Hematopoietic multipotent progenitor cell treated with erythropoietin and hydrocortisone succinate and interleukin-3 and kit ligand, for 17 days (in vitro differentiated cells): ENCODE measurements around the gene CENPC.
"Not testable (repeated sequence)": the region's sequence is repeated elsewhere in the genome, so short reads cannot be mapped to it uniquely, and the experiment has no call there.

Source experiments
- DNase-seq: peaks from one replicate; pipeline ENCODE4 v3.0.0-alpha.2; 2015; ENCODE audit warnings: low spot score

CENPC gene

DNA sequence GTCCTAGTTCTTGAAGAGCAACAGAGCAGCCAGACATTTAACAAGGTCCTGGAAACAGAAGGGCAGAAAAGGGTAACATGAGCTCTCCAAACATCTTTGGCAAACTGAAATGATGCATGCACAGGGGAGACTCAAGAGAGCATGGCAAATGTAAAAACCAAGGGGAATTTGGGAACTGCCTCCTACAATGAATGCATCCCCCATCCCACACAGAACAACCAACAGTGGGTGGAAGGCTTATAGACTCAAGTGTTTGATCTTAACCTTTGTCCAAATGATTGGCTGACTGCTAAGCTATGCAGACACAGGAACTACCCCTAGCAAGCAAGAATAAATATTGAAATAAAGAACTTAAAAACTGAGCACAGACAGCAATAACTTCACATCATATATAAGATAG, 74.4 kb downstream of the CENPC start:
- DNase-seq = no peak

GRCh38 chr4:67468830-67469229, 76.5 kb downstream of the CENPC start:
- no peak for DNase-seq

DNA sequence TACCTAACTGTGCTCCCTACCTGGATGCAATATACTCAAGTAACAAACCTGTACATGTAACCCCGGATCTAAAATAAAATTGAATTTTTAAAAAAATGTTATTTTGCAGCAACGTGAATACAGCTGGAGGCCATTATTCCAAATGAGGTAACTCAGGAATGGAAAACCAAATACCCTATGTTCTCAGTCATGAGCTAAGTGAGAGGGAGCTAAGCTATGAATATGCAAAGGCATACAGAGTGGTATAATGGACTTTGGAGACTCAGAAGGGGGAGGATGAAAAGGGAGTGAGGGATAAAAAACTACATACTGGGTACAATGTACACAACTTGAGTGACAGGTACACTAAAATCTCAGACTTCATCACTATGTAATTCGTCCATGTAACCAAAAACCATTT, 78.6 kb downstream of the CENPC start:
- DNase-seq = no peak

DNA sequence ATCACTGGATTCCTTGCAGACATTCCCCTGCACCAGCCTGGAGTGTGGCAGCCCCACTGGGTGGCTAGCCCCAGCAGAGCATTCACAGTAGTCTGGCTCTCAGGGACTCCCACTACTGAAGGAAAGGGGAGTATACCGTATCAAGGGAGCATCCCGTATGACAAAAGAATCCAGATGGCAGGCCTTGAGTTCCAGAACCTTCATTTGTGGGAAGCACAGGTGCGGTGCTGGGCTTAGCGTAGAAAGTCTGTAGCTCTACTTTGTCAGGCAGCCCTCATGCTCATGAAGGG, 79.6 kb downstream of the CENPC start:
- DNase-seq = no peak

- no peak for DNase-seq
These were observed 80.1 kb downstream of the CENPC start for GRCh38 chr4:67465032-67465762.

- DNase-seq = no peak
These were observed 84.7 kb downstream of the CENPC start for GRCh38 chr4:67460574-67460973.

- no peak for DNase-seq
These were observed 86.1 kb downstream of the CENPC start for GRCh38 chr4:67459164-67459563.

- no peak for DNase-seq
These were observed 88.6 kb downstream of the CENPC start for GRCh38 chr4:67456577-67457196.

DNA sequence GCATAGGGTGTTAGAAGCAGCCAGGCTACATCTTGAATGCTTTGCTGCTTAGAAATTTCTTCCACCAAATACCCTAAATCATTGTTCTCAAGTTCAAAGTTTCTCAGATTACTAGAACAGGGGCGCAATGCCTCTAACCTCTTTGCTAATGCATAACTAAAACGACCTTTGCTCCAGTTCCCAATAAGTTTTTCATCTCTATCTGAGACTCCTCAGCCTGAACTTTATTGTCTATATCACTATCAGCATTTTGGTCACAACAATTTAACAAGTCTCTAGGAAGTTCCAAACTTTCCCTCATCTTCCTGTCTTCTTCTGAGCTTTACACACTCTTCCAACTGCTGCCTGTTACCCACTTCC, 92.5 kb downstream of the CENPC start:
- DNase-seq = not testable (repeated sequence)

- no peak for DNase-seq
These were observed 93.0 kb downstream of the CENPC start for GRCh38 chr4:67452100-67452845.

DNA sequence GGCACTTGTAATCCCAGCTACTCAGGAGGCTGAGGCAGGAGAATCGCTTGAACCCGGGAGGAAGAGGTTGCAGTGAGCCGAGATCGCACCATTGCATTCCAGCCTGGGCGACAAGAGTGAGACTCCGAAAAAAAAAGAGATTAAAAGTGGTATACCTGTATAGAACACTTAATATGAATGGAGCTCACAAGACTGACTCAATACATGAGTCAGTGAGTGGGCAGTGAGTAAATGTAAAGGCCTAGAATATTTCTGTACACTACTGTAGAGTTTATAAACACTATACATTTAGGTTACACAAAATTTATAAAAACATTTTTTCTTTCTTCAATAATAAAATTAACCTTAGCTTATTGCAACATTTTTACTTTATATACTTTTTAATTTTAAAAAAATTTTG, 93.8 kb downstream of the CENPC start:
- DNase-seq = no peak

- DNase-seq = no peak
These were observed 96.7 kb downstream of the CENPC start for GRCh38 chr4:67448621-67449020.

- no peak for DNase-seq
These were observed 97.4 kb downstream of the CENPC start for GRCh38 chr4:67447873-67448272.

- DNase-seq = no peak
These were observed 98.5 kb downstream of the CENPC start for GRCh38 chr4:67446811-67447210.

GRCh38 chr4:67445881-67446280, 99.4 kb downstream of the CENPC start:
- DNase-seq = not testable (repeated sequence)

- no peak for DNase-seq
These were observed 106.3 kb downstream of the CENPC start for GRCh38 chr4:67438975-67439374.

- DNase-seq = no peak
These were observed 107.2 kb downstream of the CENPC start for GRCh38 chr4:67437974-67438713.

GRCh38 chr4:67436742-67437141, 108.6 kb downstream of the CENPC start:
- DNase-seq = no peak

- DNase-seq = no peak
These were observed 114.3 kb downstream of the CENPC start for GRCh38 chr4:67430989-67431388.

DNA sequence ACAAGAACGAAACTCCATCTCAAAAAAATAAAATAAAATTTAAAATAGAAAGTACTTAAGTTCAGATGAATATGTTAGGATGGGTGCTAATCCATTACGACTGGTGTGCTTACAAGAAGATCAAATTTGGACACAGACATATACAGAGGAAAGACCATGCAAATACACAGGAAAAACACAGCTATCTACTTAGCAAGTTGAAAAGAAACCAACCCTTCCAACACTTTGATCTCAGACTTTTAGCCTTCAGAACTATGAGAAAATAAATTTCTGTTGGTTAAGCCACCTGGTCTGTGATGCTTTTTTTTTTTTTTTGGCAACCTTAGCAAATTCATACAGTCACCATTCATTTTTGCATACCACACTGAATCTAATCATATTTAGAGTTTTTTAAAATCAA, 116.5 kb downstream of the CENPC start:
- DNase-seq = no peak
